ENCODE data around the gene TTC28.

Gene TTC28

DNA sequence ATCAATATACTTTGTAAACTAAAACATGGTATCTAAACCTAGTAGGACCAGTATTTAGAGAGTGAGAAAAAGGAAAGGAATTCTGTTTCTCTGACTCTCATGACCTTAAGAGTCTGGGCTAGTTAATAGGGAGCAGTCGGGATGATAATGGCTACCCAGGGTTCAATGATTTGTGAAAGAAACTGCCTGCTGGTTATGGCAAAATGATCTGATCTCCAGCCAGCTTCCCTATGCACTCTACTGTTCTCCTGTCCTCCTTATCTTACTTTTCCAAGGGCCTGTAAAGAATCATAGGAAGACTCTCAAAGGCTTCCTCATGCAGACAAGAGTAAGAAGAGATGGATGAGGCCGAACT lies 567.5 kb downstream of the TTC28 start:
- TF ChIP-seq CTCF (IDR thresholded peaks at IDR 0.05; ENCODE audit: control insufficient read depth, extremely low read depth, insufficient read depth), result no peak
- DNase-seq (ENCODE audit: low read depth), result no peak
- no peak overlapping the region for H3K4me3 ChIP-seq (ENCODE audit: low read depth, low read length)

GRCh38 chr22:28111501-28112189 lies 568.0 kb downstream of the TTC28 start:
- no peak overlapping the region for H3K4me3 ChIP-seq (ENCODE audit: low read depth, low read length)
- no peak for TF ChIP-seq CTCF (IDR thresholded peaks at IDR 0.05; ENCODE audit: control insufficient read depth, extremely low read depth, insufficient read depth)
- no peak for DNase-seq (ENCODE audit: low read depth)

- TF ChIP-seq CTCF (IDR thresholded peaks at IDR 0.05; ENCODE audit: control insufficient read depth, extremely low read depth, insufficient read depth), result no peak
- no peak for DNase-seq (ENCODE audit: low read depth)
- no peak overlapping the region for H3K4me3 ChIP-seq (ENCODE audit: low read depth, low read length)
These were observed 570.8 kb downstream of the TTC28 start for GRCh38 chr22:28108851-28109250.

DNA sequence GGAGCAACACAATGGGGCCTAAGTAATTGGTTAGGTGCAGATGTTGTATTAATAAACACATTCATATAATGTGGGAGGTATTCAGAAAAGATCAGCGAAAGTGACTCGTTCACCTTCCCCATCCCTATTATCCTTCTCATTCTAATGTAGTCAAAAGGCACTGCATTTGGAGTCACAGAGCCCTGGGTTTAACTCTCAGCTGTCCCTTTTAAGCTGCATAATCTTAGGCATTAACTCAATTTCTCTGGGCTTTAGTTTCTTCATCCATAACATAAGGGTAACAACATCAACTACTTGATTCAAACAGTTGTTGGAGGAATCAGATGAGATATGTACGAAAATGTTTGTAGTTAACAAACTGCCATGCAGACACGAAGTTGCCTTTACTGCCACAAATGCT lies 573.0 kb downstream of the TTC28 start:
- TF ChIP-seq CTCF (IDR thresholded peaks at IDR 0.05; ENCODE audit: control insufficient read depth, extremely low read depth, insufficient read depth), result no peak
- no peak for DNase-seq (ENCODE audit: low read depth)
- no peak overlapping the region for H3K4me3 ChIP-seq (ENCODE audit: low read depth, low read length)

- TF ChIP-seq CTCF (IDR thresholded peaks at IDR 0.05; ENCODE audit: control insufficient read depth, extremely low read depth, insufficient read depth), result no peak
These were observed 573.7 kb downstream of the TTC28 start for GRCh38 chr22:28105988-28106387.

DNA sequence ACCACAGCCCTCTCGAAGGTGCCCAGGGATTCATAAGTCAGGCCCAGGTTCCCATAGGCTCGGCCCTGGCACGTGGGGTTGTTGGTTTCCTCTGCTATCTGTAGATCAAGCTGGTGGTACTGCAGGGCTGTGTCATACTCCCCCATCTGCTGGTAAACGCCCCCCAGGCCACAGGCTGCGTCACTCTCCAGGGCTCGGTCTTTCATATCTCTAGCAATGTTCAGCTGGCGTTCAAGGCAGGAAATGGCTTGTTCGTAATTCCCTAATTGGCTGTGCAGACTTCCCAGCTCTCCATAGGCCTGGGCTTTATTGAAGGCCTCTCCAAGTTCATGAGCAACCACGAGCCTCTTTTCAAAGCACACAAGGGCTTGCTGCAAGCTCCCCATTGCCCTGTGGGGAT lies 574.2 kb downstream of the TTC28 start:
- DNase-seq (ENCODE audit: low read depth), result no peak
- no peak for TF ChIP-seq CTCF (IDR thresholded peaks at IDR 0.05; ENCODE audit: control insufficient read depth, extremely low read depth, insufficient read depth)
- no peak overlapping the region for H3K4me3 ChIP-seq (ENCODE audit: low read depth, low read length)

More at GRCh38 chr22:28105988-28106387, 573.7 kb downstream of the TTC28 start:
- DNase-seq (ENCODE audit: low read depth), result no peak
- H3K4me3 ChIP-seq (ENCODE audit: low read depth, low read length), result no peak overlapping the region

- TF ChIP-seq CTCF (IDR thresholded peaks at IDR 0.05; ENCODE audit: control insufficient read depth, extremely low read depth, insufficient read depth), result no peak
- DNase-seq (ENCODE audit: low read depth), result no peak
- H3K4me3 ChIP-seq (ENCODE audit: low read depth, low read length), result no peak overlapping the region
These were observed 576.0 kb downstream of the TTC28 start for GRCh38 chr22:28103596-28103995.

Data from LNCaP clone FGC (cell line).